ENCODE results near the gene MINAR1. TPM values are rescaled to one million over a fixed set of nuclear protein-coding genes. Genes with fewer than 3 reads are reported as not detected.

MINAR1 gene
- polyA plus RNA-seq, 1 of the 3 experiments (the other 2 are of a cell fraction), result 0.35 TPM

DNA sequence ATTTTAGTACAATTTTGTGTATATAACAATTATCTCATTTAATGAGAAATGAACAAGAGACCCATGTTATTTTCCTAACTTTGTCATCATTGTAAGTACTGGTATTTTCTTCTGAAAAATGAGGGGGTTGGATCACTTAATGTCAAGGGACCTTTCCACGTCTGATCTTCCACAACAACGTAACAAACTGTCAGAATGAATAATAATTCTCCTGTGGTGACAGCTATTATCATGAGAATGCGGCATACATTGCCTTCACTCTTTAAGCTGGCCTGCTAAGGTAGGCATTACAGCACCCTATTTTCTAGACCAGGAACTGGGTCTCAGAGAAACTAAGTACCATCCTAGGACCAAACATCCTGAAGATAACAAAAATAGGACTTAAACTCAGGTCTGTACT, 31.5 kb upstream of the MINAR1 start:
- WGBS (ENCODE audit: low lambda C conversion rate), result 65% methylated on average over 3 of the region's 3 CpGs
- TF ChIP-seq, protein P1, sequence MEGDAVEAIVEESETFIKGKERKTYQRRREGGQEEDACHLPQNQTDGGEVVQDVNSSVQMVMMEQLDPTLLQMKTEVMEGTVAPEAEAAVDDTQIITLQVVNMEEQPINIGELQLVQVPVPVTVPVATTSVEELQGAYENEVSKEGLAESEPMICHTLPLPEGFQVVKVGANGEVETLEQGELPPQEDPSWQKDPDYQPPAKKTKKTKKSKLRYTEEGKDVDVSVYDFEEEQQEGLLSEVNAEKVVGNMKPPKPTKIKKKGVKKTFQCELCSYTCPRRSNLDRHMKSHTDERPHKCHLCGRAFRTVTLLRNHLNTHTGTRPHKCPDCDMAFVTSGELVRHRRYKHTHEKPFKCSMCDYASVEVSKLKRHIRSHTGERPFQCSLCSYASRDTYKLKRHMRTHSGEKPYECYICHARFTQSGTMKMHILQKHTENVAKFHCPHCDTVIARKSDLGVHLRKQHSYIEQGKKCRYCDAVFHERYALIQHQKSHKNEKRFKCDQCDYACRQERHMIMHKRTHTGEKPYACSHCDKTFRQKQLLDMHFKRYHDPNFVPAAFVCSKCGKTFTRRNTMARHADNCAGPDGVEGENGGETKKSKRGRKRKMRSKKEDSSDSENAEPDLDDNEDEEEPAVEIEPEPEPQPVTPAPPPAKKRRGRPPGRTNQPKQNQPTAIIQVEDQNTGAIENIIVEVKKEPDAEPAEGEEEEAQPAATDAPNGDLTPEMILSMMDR (IDR thresholded peaks at IDR 0.05), result no peak
- TF ChIP-seq GABPA (IDR thresholded peaks at IDR 0.05; ENCODE audit: low read depth) (no peak), RFX5 (IDR thresholded peaks at IDR 0.05; ENCODE audit: low read length) (no peak), FOXM1 (IDR thresholded peaks at IDR 0.05; ENCODE audit: low read depth) (no peak), ZBTB33 (IDR thresholded peaks at IDR 0.05; ENCODE audit: borderline replicate concordance, low read depth) (no peak), SMC3 (IDR thresholded peaks at IDR 0.05; ENCODE audit: low read depth, low read length) (no peak)
- TF ChIP-seq, protein P2, sequence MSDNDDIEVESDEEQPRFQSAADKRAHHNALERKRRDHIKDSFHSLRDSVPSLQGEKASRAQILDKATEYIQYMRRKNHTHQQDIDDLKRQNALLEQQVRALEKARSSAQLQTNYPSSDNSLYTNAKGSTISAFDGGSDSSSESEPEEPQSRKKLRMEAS (IDR thresholded peaks at IDR 0.05; ENCODE audit: low read depth), result no peak
- TF ChIP-seq, protein P3, sequence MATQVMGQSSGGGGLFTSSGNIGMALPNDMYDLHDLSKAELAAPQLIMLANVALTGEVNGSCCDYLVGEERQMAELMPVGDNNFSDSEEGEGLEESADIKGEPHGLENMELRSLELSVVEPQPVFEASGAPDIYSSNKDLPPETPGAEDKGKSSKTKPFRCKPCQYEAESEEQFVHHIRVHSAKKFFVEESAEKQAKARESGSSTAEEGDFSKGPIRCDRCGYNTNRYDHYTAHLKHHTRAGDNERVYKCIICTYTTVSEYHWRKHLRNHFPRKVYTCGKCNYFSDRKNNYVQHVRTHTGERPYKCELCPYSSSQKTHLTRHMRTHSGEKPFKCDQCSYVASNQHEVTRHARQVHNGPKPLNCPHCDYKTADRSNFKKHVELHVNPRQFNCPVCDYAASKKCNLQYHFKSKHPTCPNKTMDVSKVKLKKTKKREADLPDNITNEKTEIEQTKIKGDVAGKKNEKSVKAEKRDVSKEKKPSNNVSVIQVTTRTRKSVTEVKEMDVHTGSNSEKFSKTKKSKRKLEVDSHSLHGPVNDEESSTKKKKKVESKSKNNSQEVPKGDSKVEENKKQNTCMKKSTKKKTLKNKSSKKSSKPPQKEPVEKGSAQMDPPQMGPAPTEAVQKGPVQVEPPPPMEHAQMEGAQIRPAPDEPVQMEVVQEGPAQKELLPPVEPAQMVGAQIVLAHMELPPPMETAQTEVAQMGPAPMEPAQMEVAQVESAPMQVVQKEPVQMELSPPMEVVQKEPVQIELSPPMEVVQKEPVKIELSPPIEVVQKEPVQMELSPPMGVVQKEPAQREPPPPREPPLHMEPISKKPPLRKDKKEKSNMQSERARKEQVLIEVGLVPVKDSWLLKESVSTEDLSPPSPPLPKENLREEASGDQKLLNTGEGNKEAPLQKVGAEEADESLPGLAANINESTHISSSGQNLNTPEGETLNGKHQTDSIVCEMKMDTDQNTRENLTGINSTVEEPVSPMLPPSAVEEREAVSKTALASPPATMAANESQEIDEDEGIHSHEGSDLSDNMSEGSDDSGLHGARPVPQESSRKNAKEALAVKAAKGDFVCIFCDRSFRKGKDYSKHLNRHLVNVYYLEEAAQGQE (IDR thresholded peaks at IDR 0.05; ENCODE audit: low read depth, low read length), result no peak

GRCh38 chr15:79401301-79401700, 30.8 kb upstream of the MINAR1 start:
- no peak overlapping the region for H3K27ac ChIP-seq (ENCODE audit: low read depth in 2 of 2, low read length in 1 of 2)
- H3K4me2 ChIP-seq, result no peak overlapping the region
- no peaks in the 10 kb centered on the region for H3K79me2 ChIP-seq (ENCODE audit: insufficient read depth)
- H3K27me3 ChIP-seq (ENCODE audit: insufficient read depth), result no peaks in the 10 kb centered on the region
- no peak overlapping the region for H3K4me3 ChIP-seq (ENCODE audit: low read depth in 2 of 2, low read length in 1 of 2)
- no peaks in the 10 kb centered on the region for H4K20me1 ChIP-seq (ENCODE audit: insufficient read depth)
- ChIA-PET CTCF (interaction anchor here (7.5 kb wide), 1 partner anchor 20 kb away, joined by 46 read pairs; no protein-coding TSS in a partner anchor), POLR2A (no interaction called here)
- 60% methylated on average over 3 of the region's 3 CpGs for WGBS (ENCODE audit: low lambda C conversion rate)
- H3F3A ChIP-seq (replicated peaks; ENCODE audit: insufficient read depth), result no peaks in the 10 kb centered on the region
- no peaks in the 10 kb centered on the region for H3K9me3 ChIP-seq
- H3K36me3 ChIP-seq (replicated peaks in 1 of 2; ENCODE audit: control insufficient read depth in 1 of 2, insufficient read depth in 2 of 2, low read length in 1 of 2), result no peaks in the 10 kb centered on the region
- H3K4me1 ChIP-seq (ENCODE audit: control insufficient read depth in 1 of 2, insufficient read depth in 2 of 2, low read depth in 1 of 2, low read length in 1 of 2), result peaks cover 0 to 4% of the 10 kb centered on the region in 2 experiments; a peak in 2 of 4 replicates
- no peaks in the 10 kb centered on the region for H3K9me2 ChIP-seq
- no peak overlapping the region for H3K9ac ChIP-seq
- no peak overlapping the region for H2AFZ ChIP-seq (ENCODE audit: low read depth)
- no peak for DNase-seq
- TF ChIP-seq GABPA (IDR thresholded peaks at IDR 0.05; ENCODE audit: low read depth) (no peak), TAF1 (IDR thresholded peaks at IDR 0.05; ENCODE audit: borderline replicate concordance, low read depth, low read length) (no peak), YY1 (IDR thresholded peaks at IDR 0.05; ENCODE audit: low read depth) (no peak), SIN3A (IDR thresholded peaks at IDR 0.05; ENCODE audit: borderline replicate concordance, low read depth, low read length) (no peak), EP300 (IDR thresholded peaks at IDR 0.05; ENCODE audit: borderline replicate concordance in 1 of 2, low read depth in 1 of 2, low read length in 1 of 2) (no peak), IRF3 (IDR thresholded peaks at IDR 0.05; ENCODE audit: low read depth, low read length) (no peak), USF2 (IDR thresholded peaks at IDR 0.05; ENCODE audit: borderline replicate concordance, low read depth, low read length) (no peak), PBX3 (IDR thresholded peaks at IDR 0.05) (no peak)

More for the DNA sequence above, 31.5 kb upstream of the MINAR1 start:
- CTCF ChIA-PET, result interaction anchor here (1.9 to 7.5 kb wide), 2 partner anchors 19 to 61 kb away, joined by 6 to 46 read pairs; no protein-coding TSS in a partner anchor
- Histone ChIP-seq H3K36me3 (replicated peaks in 1 of 2; ENCODE audit: control insufficient read depth in 1 of 2, insufficient read depth in 2 of 2, low read length in 1 of 2) (no peaks in the 10 kb centered on the region), H3K79me2 (ENCODE audit: insufficient read depth) (no peaks in the 10 kb centered on the region), H3K4me2 (no peak overlapping the region), H4K20me1 (ENCODE audit: insufficient read depth) (no peaks in the 10 kb centered on the region), H3K9me2 (no peaks in the 10 kb centered on the region), H3K9me3 (no peaks in the 10 kb centered on the region), H3K4me3 (ENCODE audit: low read depth in 2 of 2, low read length in 1 of 2) (no peak overlapping the region), H3K4me1 (ENCODE audit: control insufficient read depth in 1 of 2, insufficient read depth in 2 of 2, low read depth in 1 of 2, low read length in 1 of 2) (peaks cover 0 to 2% of the 10 kb centered on the region in 2 experiments; a peak in 2 of 4 replicates), H3K27me3 (ENCODE audit: insufficient read depth) (no peaks in the 10 kb centered on the region), H3K27ac (ENCODE audit: low read depth in 2 of 2, low read length in 1 of 2) (no peak overlapping the region), H3K9ac (no peak overlapping the region), H2AFZ (ENCODE audit: low read depth) (no peak overlapping the region), H3F3A (replicated peaks; ENCODE audit: insufficient read depth) (no peaks in the 10 kb centered on the region)
- DNase-seq, result no peak
- POLR2A ChIA-PET, result no interaction called here
